ENCODE results near the gene CNTFR.

Gene CNTFR

GRCh38 chr9:34611811-34612787 is 22.6 kb upstream of the CNTFR start, which contains the start of gene RPP25L:
RPP25L (minus strand) TSS chr9:34612097; CDS start chr9:34611296, 801 bp downstream.
- DNase-seq (ENCODE audit: extremely low spot score) = peak; percentile 93
- CTCF ChIA-PET = interaction anchor here (2.3 kb wide), 1 partner anchor 23 kb away, joined by 15 read pairs; no protein-coding TSS in a partner anchor
- TF ChIP-seq L3MBTL2 (conservative IDR thresholded peaks at IDR 0.05) = peak; percentile 46
- TF ChIP-seq TARDBP (IDR thresholded peaks at IDR 0.05) = no peak
- no peak for TF ChIP-seq SP1 (IDR thresholded peaks at IDR 0.05)
- TF ChIP-seq FOXM1 (IDR thresholded peaks at IDR 0.05; ENCODE audit: borderline replicate concordance) = no peak
- POLR2A ChIA-PET = interaction anchor here (0.9 to 2.1 kb wide), 3 partner anchors 22 to 26 kb away, joined by 3 to 6 read pairs (median 4); partner anchors contain the start of gene SIGMAR1

GRCh38 chr9:34611251-34611810 is 21.8 kb upstream of the CNTFR start:
- ChIA-PET POLR2A (interaction anchor here (0.6 to 2.1 kb wide), 3 partner anchors 9 to 27 kb away, joined by 3 to 6 read pairs (median 3); partner anchors contain the start of gene DCTN3), CTCF (interaction anchor here (2.3 kb wide), 1 partner anchor 23 kb away, joined by 15 read pairs; no protein-coding TSS in a partner anchor)
- DNase-seq (ENCODE audit: extremely low spot score) = no peak
- no peak for TF ChIP-seq FOXK2 (IDR thresholded peaks at IDR 0.05)
- no peak for TF ChIP-seq L3MBTL2 (conservative IDR thresholded peaks at IDR 0.05)
- no peak for TF ChIP-seq HDGF (IDR thresholded peaks at IDR 0.05; ENCODE audit: borderline replicate concordance)
- TF ChIP-seq FOXM1 (IDR thresholded peaks at IDR 0.05; ENCODE audit: borderline replicate concordance) = no peak
- TF ChIP-seq NFRKB (IDR thresholded peaks at IDR 0.05) = no peak
- TF ChIP-seq SUZ12 (IDR thresholded peaks at IDR 0.05) = no peak
- TF ChIP-seq TARDBP (IDR thresholded peaks at IDR 0.05) = no peak
- TF ChIP-seq ARNT (IDR thresholded peaks at IDR 0.05) = no peak
- no peak for TF ChIP-seq SP1 (IDR thresholded peaks at IDR 0.05)
- no peak for TF ChIP-seq CTBP1 (IDR thresholded peaks at IDR 0.05; ENCODE audit: borderline replicate concordance)
- no peak for TF ChIP-seq BHLHE40 (IDR thresholded peaks at IDR 0.05; ENCODE audit: borderline replicate concordance)
- TF ChIP-seq LEF1 (IDR thresholded peaks at IDR 0.05; ENCODE audit: borderline replicate concordance) = no peak
- no peak for TF ChIP-seq ZNF384 (IDR thresholded peaks at IDR 0.05)

GRCh38 chr9:34610434-34611206 is 21.1 kb upstream of the CNTFR start:
- CTCF ChIA-PET = interaction anchor here (2.3 kb wide), 1 partner anchor 24 kb away, joined by 15 read pairs; no protein-coding TSS in a partner anchor
- TF ChIP-seq BHLHE40 (IDR thresholded peaks at IDR 0.05; ENCODE audit: borderline replicate concordance) (no peak), ARNT (IDR thresholded peaks at IDR 0.05) (no peak), NFRKB (IDR thresholded peaks at IDR 0.05) (no peak), FOXK2 (IDR thresholded peaks at IDR 0.05) (no peak), L3MBTL2 (conservative IDR thresholded peaks at IDR 0.05) (no peak), ELF4 (IDR thresholded peaks at IDR 0.05) (no peak), HDGF (IDR thresholded peaks at IDR 0.05; ENCODE audit: borderline replicate concordance) (no peak), FOXA1 (IDR thresholded peaks at IDR 0.05) (no peak), SUZ12 (IDR thresholded peaks at IDR 0.05) (no peak), TARDBP (IDR thresholded peaks at IDR 0.05) (no peak), LEF1 (IDR thresholded peaks at IDR 0.05; ENCODE audit: borderline replicate concordance) (no peak), PKNOX1 (IDR thresholded peaks at IDR 0.05) (no peak), FOXM1 (IDR thresholded peaks at IDR 0.05; ENCODE audit: borderline replicate concordance) (no peak), CTBP1 (IDR thresholded peaks at IDR 0.05; ENCODE audit: borderline replicate concordance) (no peak)
- POLR2A ChIA-PET = interaction anchor here (0.6 to 2.1 kb wide), 3 partner anchors 9 to 28 kb away, joined by 3 to 6 read pairs (median 3); partner anchors contain the start of gene DCTN3

GRCh38 chr9:34607331-34607730 is 17.8 kb upstream of the CNTFR start:
- no peak for DNase-seq (ENCODE audit: extremely low spot score)
- ChIA-PET POLR2A (no interaction called here), CTCF (interaction anchor here (1.2 kb wide), 1 partner anchor 16 kb away, joined by 4 read pairs; no protein-coding TSS in a partner anchor)
- TF ChIP-seq LEF1 (IDR thresholded peaks at IDR 0.05; ENCODE audit: borderline replicate concordance) (no peak), HDGF (IDR thresholded peaks at IDR 0.05; ENCODE audit: borderline replicate concordance) (no peak), FOXA1 (IDR thresholded peaks at IDR 0.05) (no peak), ZNF384 (IDR thresholded peaks at IDR 0.05) (no peak), SP1 (IDR thresholded peaks at IDR 0.05) (no peak)

More at GRCh38 chr9:34610434-34611206, 21.1 kb upstream of the CNTFR start:
- DNase-seq (ENCODE audit: extremely low spot score) = no peak

- TF ChIP-seq CTBP1 (IDR thresholded peaks at IDR 0.05; ENCODE audit: borderline replicate concordance) = no peak
- no peak for TF ChIP-seq FOXK2 (IDR thresholded peaks at IDR 0.05)
- no peak for TF ChIP-seq PKNOX1 (IDR thresholded peaks at IDR 0.05)
- TF ChIP-seq L3MBTL2 (conservative IDR thresholded peaks at IDR 0.05) = no peak
- TF ChIP-seq ZNF384 (IDR thresholded peaks at IDR 0.05) = no peak
- no peak for TF ChIP-seq HDGF (IDR thresholded peaks at IDR 0.05; ENCODE audit: borderline replicate concordance)
- TF ChIP-seq BHLHE40 (IDR thresholded peaks at IDR 0.05; ENCODE audit: borderline replicate concordance) = no peak
- TF ChIP-seq TARDBP (IDR thresholded peaks at IDR 0.05) = no peak
- TF ChIP-seq ARNT (IDR thresholded peaks at IDR 0.05) = no peak
- no peak for TF ChIP-seq SP1 (IDR thresholded peaks at IDR 0.05)
- TF ChIP-seq ELF4 (IDR thresholded peaks at IDR 0.05) = no peak
- TF ChIP-seq SUZ12 (IDR thresholded peaks at IDR 0.05) = no peak
- TF ChIP-seq FOXA1 (IDR thresholded peaks at IDR 0.05) = no peak
- TF ChIP-seq FOXM1 (IDR thresholded peaks at IDR 0.05; ENCODE audit: borderline replicate concordance) = no peak
- no peak for TF ChIP-seq LEF1 (IDR thresholded peaks at IDR 0.05; ENCODE audit: borderline replicate concordance)
- no peak for TF ChIP-seq NFRKB (IDR thresholded peaks at IDR 0.05)
- ChIA-PET CTCF (interaction anchor here (0.6 to 1.2 kb wide), 2 partner anchors 15 to 59 kb away, joined by 3 to 4 read pairs; no protein-coding TSS in a partner anchor), POLR2A (no interaction called here)
- no peak for DNase-seq (ENCODE audit: extremely low spot score)
These were observed 17.4 kb upstream of the CNTFR start for GRCh38 chr9:34606905-34607304.
